Articular chondrocyte of knee joint (primary cell): ENCODE data around the gene TRIM33. TPM values are rescaled to one million over a fixed set of nuclear protein-coding genes. Genes with fewer than 3 reads are reported as not detected.

Experiments used
- small RNA-seq: library from RNA; depleted of rRNA; stranded (forward); fragments of <200 nt; gene quantifications from one replicate; pipeline ENCODE3, GENCODE V24; 2012
- total RNA-seq: library from RNA; depleted of rRNA; stranded (reverse); fragments of >200 nt; gene quantifications from 2 replicates; pipeline ENCODE4 v1.2.3, GENCODE V29; 2012

Gene TRIM33
- 33.4 and 39.2 TPM in 2 replicates for total RNA-seq

GRCh38 chr1:114511032-114511785, at the start of gene TRIM33:
TSS of gene TRIM33 (minus strand) at chr1:114511203. CDS start at chr1:114511076, 127 bp downstream.

Small RNA genes lying within 50 kb of the gene (small RNA-seq; reads per million reads assigned to genes)
- gene RF00019, result not detected

Other genes starting within 250 kb of the TRIM33 start
- 43.1 and 51.9 TPM in 2 replicates for gene BCAS2, start 70.4 kb upstream of the TRIM33 start, total RNA-seq
- 10.2 and 12.4 TPM in 2 replicates for gene DENND2C, start 158.8 kb upstream of the TRIM33 start, total RNA-seq
- gene AMPD1, start 184.3 kb upstream of the TRIM33 start, total RNA-seq, result not detected in 2 replicates
- 90.7 and 91.1 TPM in 2 replicates for gene NRAS, start 205.6 kb upstream of the TRIM33 start, total RNA-seq
- gene CSDE1, start 246.8 kb upstream of the TRIM33 start, total RNA-seq, result 548 and 775 TPM in 2 replicates